ENCODE measurements around the gene PLCB4.

- TF ChIP-seq POLR2A (IDR thresholded peaks at IDR 0.05) (no peak), CTCF (IDR thresholded peaks at IDR 0.05 in 4 of 5, conservative IDR thresholded peaks at IDR 0.05 in 1 of 5) (no peak)
Measured at GRCh38 chr20:9136114-9136513, 67.2 kb downstream of the PLCB4 start.

Data from gastrocnemius medialis (tissue), 4 donors.